ENCODE measurements around the gene CCND1. TPM values are rescaled to one million over a fixed set of nuclear protein-coding genes. Genes with fewer than 3 reads are reported as not detected.

Gene CCND1
- total RNA-seq (2021; fragmentation: NEBNext Ultra II Directional; extraction: Animal tissue kit (Norgen Biotek cat#: 25700)), result 1,000 to 10,000 TPM; 1,259 to 2,084 (median 1,434) TPM
- long read RNA-seq, full-length matches to known transcripts, result 1,192 of 1,879 reads
- long read RNA-seq, partial matches to known transcripts, result 674 of 1,879 reads
- long read RNA-seq, other reads (novel, unspliced or antisense), result 13 of 1,879 reads

DNA sequence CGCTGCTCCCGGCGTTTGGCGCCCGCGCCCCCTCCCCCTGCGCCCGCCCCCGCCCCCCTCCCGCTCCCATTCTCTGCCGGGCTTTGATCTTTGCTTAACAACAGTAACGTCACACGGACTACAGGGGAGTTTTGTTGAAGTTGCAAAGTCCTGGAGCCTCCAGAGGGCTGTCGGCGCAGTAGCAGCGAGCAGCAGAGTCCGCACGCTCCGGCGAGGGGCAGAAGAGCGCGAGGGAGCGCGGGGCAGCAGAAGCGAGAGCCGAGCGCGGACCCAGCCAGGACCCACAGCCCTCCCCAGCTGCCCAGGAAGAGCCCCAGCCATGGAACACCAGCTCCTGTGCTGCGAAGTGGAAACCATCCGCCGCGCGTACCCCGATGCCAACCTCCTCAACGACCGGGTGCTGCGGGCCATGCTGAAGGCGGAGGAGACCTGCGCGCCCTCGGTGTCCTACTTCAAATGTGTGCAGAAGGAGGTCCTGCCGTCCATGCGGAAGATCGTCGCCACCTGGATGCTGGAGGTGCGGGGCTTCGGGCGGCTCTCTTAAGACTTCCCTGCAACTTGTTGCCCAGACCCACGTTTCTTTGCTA lies at the start of gene CCND1:
Gene CCND1 (plus strand): TSS at position 162 of the 587 bp plus-strand sequence. CDS start 158 bp downstream, at position 320.
- peaks cover 30% of the 10 kb centered on the region for H3K36me3 Mint-ChIP-seq (ENCODE audit: low read depth)
- peaks cover 34% of the 10 kb centered on the region for H3K27me3 Mint-ChIP-seq (ENCODE audit: insufficient read depth)
- TF ChIP-seq CTCF (IDR thresholded peaks at IDR 0.05), result peak; percentile 27; the same call in 1 of the 2 replicates
- peak within 1 kb of the TSS; percentile 98 for H3K27ac Mint-ChIP-seq
- peak; percentile 95 for DNase-seq
- H3K4me1 Mint-ChIP-seq (ENCODE audit: low read depth), result peaks cover 27% of the 10 kb centered on the region
- peaks cover 11% of the 10 kb centered on the region for H3K9me3 Mint-ChIP-seq
- H3K4me3 Mint-ChIP-seq, result peak within 1 kb of the TSS; percentile 96

GRCh38 chr11:69592986-69593650 lies 47.8 kb upstream of the CCND1 start:
- Mint-ChIP-seq H3K27me3 (ENCODE audit: insufficient read depth) (peaks cover 3% of the 10 kb centered on the region; the same call in 1 of the 2 replicates), H3K36me3 (ENCODE audit: low read depth) (peaks cover 15% of the 10 kb centered on the region), H3K4me3 (no peak overlapping the region), H3K27ac (no peak overlapping the region), H3K9me3 (peaks cover 11% of the 10 kb centered on the region; the same call in 1 of the 2 replicates), H3K4me1 (ENCODE audit: low read depth) (peaks cover 30% of the 10 kb centered on the region)
- TF ChIP-seq CTCF (IDR thresholded peaks at IDR 0.05), result no peak
- DNase-seq, result no peak

DNA sequence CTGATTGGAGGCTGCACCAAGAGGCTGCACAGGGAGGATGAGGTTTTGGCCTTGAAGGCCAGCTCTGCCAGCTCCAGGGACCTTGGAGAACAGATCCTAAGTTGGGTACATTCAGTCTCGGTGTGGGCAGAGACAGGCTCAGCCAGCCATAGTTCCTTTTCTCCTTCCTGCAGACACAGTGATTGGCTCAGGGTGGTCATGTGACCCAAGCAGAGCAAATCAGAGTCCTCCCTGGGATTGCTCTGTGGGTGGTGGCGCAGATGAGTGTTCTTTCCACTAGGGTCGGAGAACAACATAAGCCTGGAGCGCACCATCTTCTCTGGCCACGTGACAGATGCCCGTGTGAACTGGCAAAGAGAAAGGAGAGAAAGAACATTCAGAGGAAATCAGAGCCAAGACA lies 47.1 kb upstream of the CCND1 start:
- Mint-ChIP-seq H3K27me3 (ENCODE audit: insufficient read depth) (peaks cover 3% of the 10 kb centered on the region; the same call in 1 of the 2 replicates), H3K36me3 (ENCODE audit: low read depth) (peaks cover 15% of the 10 kb centered on the region), H3K9me3 (peaks cover 11% of the 10 kb centered on the region; the same call in 1 of the 2 replicates), H3K4me1 (ENCODE audit: low read depth) (peaks cover 23% of the 10 kb centered on the region), H3K27ac (no peak overlapping the region), H3K4me3 (no peak overlapping the region)
- no peak for DNase-seq
- TF ChIP-seq CTCF (IDR thresholded peaks at IDR 0.05), result 0 out of 2 replicates have a peak, but pooled peaks have one; percentile 8

DNA sequence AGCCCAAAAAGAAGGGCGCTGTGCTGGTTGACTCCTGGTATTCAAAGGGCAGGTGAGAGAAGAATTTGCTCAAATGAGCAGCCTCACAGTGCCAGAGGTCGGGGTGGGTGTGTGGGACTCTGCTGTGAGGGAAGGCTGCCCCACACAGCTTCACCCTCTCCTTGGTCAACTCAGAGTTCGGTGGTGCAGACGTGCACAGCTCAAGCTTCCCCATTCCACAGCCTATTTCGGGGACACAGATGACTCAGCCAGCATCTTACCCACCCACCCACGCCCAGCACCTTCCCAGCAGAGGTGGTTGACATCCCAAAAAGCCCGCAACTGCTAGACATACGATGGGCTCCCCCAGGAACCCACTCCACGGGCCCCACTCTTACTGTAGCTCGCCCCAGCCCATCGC lies 46.5 kb upstream of the CCND1 start:
- H3K27me3 Mint-ChIP-seq (ENCODE audit: insufficient read depth), result peaks cover 3% of the 10 kb centered on the region; the same call in 1 of the 2 replicates
- H3K4me1 Mint-ChIP-seq (ENCODE audit: low read depth), result peaks cover 20% of the 10 kb centered on the region
- H3K27ac Mint-ChIP-seq, result no peak overlapping the region
- no peak overlapping the region for H3K4me3 Mint-ChIP-seq
- TF ChIP-seq CTCF (IDR thresholded peaks at IDR 0.05), result no peak
- peaks cover 11% of the 10 kb centered on the region; the same call in 1 of the 2 replicates for H3K9me3 Mint-ChIP-seq
- no peak for DNase-seq
- H3K36me3 Mint-ChIP-seq (ENCODE audit: low read depth), result peaks cover 15% of the 10 kb centered on the region

DNA sequence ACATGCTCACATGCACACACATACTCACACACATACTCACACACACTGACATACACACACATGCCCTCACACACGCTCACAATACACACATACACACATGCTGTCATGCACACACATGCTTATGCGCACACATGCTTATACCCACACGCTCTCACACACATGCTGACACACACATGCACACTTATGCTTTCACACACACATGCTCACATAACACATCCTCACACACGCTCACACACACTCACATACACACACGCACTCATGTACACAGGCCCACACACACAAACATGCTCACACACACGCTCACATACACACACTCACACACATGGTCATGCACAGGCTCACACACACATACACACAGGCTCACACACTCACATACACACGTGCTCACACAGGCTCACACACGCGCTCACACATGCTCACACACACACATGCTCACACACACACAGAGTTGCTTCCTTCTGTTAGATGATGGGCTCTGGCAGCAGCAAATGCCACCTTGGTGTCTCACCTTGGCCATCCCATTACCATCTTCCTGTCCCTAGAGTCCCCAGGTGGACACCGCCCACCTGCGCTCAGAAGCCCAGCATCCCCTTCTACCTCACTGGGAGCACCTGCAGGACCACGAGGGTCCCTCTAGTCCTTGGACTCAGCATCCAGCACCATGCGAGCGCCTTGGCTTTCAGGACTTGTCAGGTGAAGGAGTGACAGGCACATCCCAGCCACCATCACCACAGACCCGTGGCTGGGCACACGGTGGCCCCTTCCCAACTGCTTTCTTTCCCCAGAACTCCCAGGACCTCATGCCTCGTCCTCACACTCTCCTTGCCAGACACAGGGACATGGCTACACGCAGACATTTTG lies 44.9 kb upstream of the CCND1 start:
- 0 out of 2 replicates have a peak, but pooled peaks cover 5% of the 10 kb centered on the region for H3K9me3 Mint-ChIP-seq
- no peak for TF ChIP-seq CTCF (IDR thresholded peaks at IDR 0.05)

More for the DNA sequence above, 44.9 kb upstream of the CCND1 start:
- Mint-ChIP-seq H3K27ac (no peak overlapping the region), H3K27me3 (ENCODE audit: insufficient read depth) (peaks cover 3% of the 10 kb centered on the region; the same call in 1 of the 2 replicates), H3K36me3 (ENCODE audit: low read depth) (peaks cover 9% of the 10 kb centered on the region), H3K4me3 (no peak overlapping the region), H3K4me1 (ENCODE audit: low read depth) (peaks cover 20% of the 10 kb centered on the region)
- DNase-seq, result no peak
